Activated CD8-positive, alpha-beta memory T cell treated with anti-CD3 and anti-CD28 coated beads, Interleukin-2, amount 50 U/mL, for 24 hours (primary cell): ENCODE data around the gene CRY2.

Experiments used
- DNase-seq: peaks from one replicate; pipeline ENCODE4 v3.0.0-alpha.2; 2020; ENCODE audit errors: extremely low read depth

The CRY2 gene

DNA sequence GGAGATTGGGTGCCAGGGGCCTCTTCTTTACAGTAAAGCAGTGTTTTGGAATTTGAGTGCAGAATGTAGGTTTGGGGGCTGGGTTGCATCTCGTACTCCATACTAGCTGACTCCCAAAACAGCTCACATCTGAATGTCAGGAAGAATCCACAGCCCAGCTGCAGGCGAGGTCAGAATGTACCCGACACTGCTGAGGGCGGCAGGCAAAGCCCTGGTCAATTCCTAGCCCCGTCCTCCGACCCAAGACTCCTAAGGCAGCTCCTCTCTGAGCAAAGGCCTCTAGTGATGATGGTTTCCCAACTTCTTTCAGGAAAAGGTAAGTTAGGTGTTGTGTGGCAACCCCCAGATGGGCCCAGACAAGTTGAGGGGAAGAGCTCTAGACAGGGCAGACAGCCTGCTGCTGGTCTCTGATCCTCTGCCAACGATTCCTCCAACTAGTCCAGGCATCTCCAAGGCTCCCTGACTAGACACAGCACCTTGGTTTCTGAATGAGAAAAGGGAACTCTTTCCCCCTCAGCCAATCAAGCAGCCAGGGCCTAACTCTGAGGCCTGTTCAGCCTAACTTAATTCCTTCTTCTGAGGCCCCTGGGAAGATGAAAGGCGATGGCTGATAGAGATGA lies 83.8 kb downstream of the CRY2 start:
- DNase-seq, result no peak

- no peak for DNase-seq
These were observed 84.5 kb downstream of the CRY2 start for GRCh38 chr11:45931739-45932138.

DNA sequence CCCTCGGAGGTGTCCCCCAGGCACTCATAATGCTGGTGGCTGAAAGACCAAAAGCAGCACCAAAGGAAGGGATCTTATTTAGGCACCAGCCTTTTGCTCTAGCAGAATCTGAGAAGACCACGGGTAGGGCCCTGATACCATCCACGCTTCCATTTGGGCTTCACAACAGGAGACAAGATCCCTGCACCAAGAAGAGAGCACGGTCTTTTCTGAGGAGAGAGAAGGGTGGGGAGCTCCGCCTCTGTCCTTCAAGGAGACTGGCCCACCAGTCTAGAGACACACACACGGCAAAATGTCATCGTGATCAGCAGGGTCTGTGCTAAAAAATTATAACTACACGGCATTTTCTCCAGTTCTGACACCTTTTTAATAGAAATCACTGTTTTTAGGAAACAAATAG lies 84.9 kb downstream of the CRY2 start:
- no peak for DNase-seq
